ENCODE measurements around the gene CDKN1C. TPM values are rescaled to one million over a fixed set of nuclear protein-coding genes. Genes with fewer than 3 reads are reported as not detected.

The CDKN1C gene
- polyA plus RNA-seq, 1 of the 3 experiments (the other 2 are of a cell fraction): 1.6 TPM

GRCh38 chr11:2926611-2927051, 41.1 kb upstream of the CDKN1C start:
- POLR2A ChIA-PET: no interaction called here

More at GRCh38 chr11:2926611-2927051, 41.1 kb upstream of the CDKN1C start:
- H2AFZ ChIP-seq (ENCODE audit: low read depth): no peak overlapping the region
- H3F3A ChIP-seq (replicated peaks; ENCODE audit: insufficient read depth): no peaks in the 10 kb centered on the region
- no peak overlapping the region for H3K4me3 ChIP-seq (ENCODE audit: low read depth in 2 of 2, low read length in 1 of 2)
- no peaks in the 10 kb centered on the region for H3K27me3 ChIP-seq (ENCODE audit: insufficient read depth)
- H3K9ac ChIP-seq: no peak overlapping the region
- H3K4me2 ChIP-seq: no peak overlapping the region
- CTCF ChIA-PET: interaction anchor here (0.7 to 1.4 kb wide), 4 partner anchors 165 to 515 kb away, joined by 3 to 5 read pairs (median 4); no protein-coding TSS in a partner anchor
- H3K79me2 ChIP-seq (ENCODE audit: insufficient read depth): 0 out of 2 replicates have a peak, but pooled peaks cover 2% of the 10 kb centered on the region
- H4K20me1 ChIP-seq (ENCODE audit: insufficient read depth): no peaks in the 10 kb centered on the region
- no peaks in the 10 kb centered on the region for H3K9me3 ChIP-seq
- peaks cover 0 to 26% of the 10 kb centered on the region in 2 experiments; a peak in 1 of 4 replicates for H3K4me1 ChIP-seq (ENCODE audit: control insufficient read depth in 1 of 2, insufficient read depth in 2 of 2, low read depth in 1 of 2, low read length in 1 of 2)
- H3K9me2 ChIP-seq: no peaks in the 10 kb centered on the region
- no peak for DNase-seq
- H3K27ac ChIP-seq (ENCODE audit: low read depth in 2 of 2, low read length in 1 of 2): no peak overlapping the region
- 94% methylated on average over 3 of the region's 11 CpGs for WGBS (ENCODE audit: low lambda C conversion rate)
- TF ChIP-seq USF2 (IDR thresholded peaks at IDR 0.05; ENCODE audit: borderline replicate concordance, low read depth, low read length) (no peak), PBX3 (IDR thresholded peaks at IDR 0.05) (no peak), NRF1 (IDR thresholded peaks at IDR 0.05; ENCODE audit: low read depth, low read length) (no peak), FOXJ3 (CRISPR knock-in tag; IDR thresholded peaks at IDR 0.05) (no peak), MXI1 (IDR thresholded peaks at IDR 0.05; ENCODE audit: low read depth, low read length) (no peak), ELF1 (IDR thresholded peaks at IDR 0.05) (no peak), MAX (IDR thresholded peaks at IDR 0.05; ENCODE audit: low read depth) (no peak), JUND (IDR thresholded peaks at IDR 0.05) (no peak), TEAD4 (IDR thresholded peaks at IDR 0.05; ENCODE audit: borderline replicate concordance, insufficient read depth) (no peak), IRF3 (IDR thresholded peaks at IDR 0.05; ENCODE audit: low read depth, low read length) (no peak), FOXM1 (IDR thresholded peaks at IDR 0.05; ENCODE audit: low read depth) (no peak), TCF12 (IDR thresholded peaks at IDR 0.05) (no peak), YY1 (IDR thresholded peaks at IDR 0.05; ENCODE audit: low read depth) (no peak), RFX5 (IDR thresholded peaks at IDR 0.05; ENCODE audit: low read length) (no peak), REST (IDR thresholded peaks at IDR 0.05; ENCODE audit: low read depth, low read length) (no peak), SMC3 (IDR thresholded peaks at IDR 0.05; ENCODE audit: low read depth, low read length) (no peak), ZBTB33 (IDR thresholded peaks at IDR 0.05; ENCODE audit: borderline replicate concordance, low read depth) (no peak), GATA2 (CRISPR knock-in tag; IDR thresholded peaks at IDR 0.05) (no peak)
- H3K36me3 ChIP-seq (replicated peaks in 1 of 2; ENCODE audit: control insufficient read depth in 1 of 2, insufficient read depth in 2 of 2, low read length in 1 of 2): no peaks in the 10 kb centered on the region

All from SK-N-SH (cell line).